SU-DHL-6 (cell line): ENCODE data around the gene ICE1.
"Not testable (repeated sequence)": the region's sequence is repeated elsewhere in the genome, so short reads cannot be mapped to it uniquely, and the experiment has no call there.

ENCODE experiments used
- H2AFZ ChIP-seq: fragments of 200-600 bp; sonication (generic); 2 replicates; pipeline ENCODE4 v1.6.1; 2014; ENCODE audit warnings: low read depth, mild to moderate bottlenecking, moderate library complexity, mixed read lengths, antibody characterized with exemption, low read length; ENCODE audit not compliant: severe bottlenecking
- H3F3A ChIP-seq: fragments of 200-600 bp; shearing (Covaris generic); 2 replicates; pipeline ENCODE4 v1.6.0; 2016; ENCODE audit warnings: antibody characterized with exemption, mild to moderate bottlenecking; ENCODE audit not compliant: insufficient read depth
- H3K27ac ChIP-seq: fragments of 200-600 bp; sonication (generic); 2 replicates; pipeline ENCODE4 v1.5.1; 2016; ENCODE audit warnings: low read depth, mild to moderate bottlenecking, low read length, moderate library complexity, mixed read lengths
- H3K27me3 ChIP-seq: fragments of 200-600 bp; sonication (generic), shearing (Covaris generic); 2 replicates; pipeline ENCODE4 v1.6.0; 2014; ENCODE audit warnings: mild to moderate bottlenecking, low read length
- H3K36me3 ChIP-seq: fragments of 200-600 bp; sonication (generic); 2 replicates; pipeline ENCODE4 v1.6.1; 2014; ENCODE audit warnings: mild to moderate bottlenecking, low read length, mixed read lengths
- H3K4me2 ChIP-seq: fragments of 300-600, 200-600 bp; shearing (Covaris generic), sonication (generic); 2 replicates; pipeline ENCODE4 v1.6.0; 2014; ENCODE audit warnings: low read length, low read depth, mild to moderate bottlenecking; ENCODE audit not compliant: poor library complexity, severe bottlenecking
- H3K4me3 ChIP-seq: fragments of 200-600 bp; sonication (generic); 2 replicates; pipeline ENCODE4 v1.5.1; 2014; ENCODE audit warnings: antibody characterized with exemption, low read length, mild to moderate bottlenecking, mixed read lengths; ENCODE audit not compliant: insufficient read depth, poor library complexity, severe bottlenecking
- H3K79me2 ChIP-seq: fragments of 200-600 bp; sonication (generic); 2 replicates; pipeline ENCODE4 v1.6.1; 2014; ENCODE audit warnings: mild to moderate bottlenecking, low read length, moderate library complexity; ENCODE audit not compliant: insufficient read depth
- H3K9ac ChIP-seq: fragments of 200-600 bp; sonication (generic); 2 replicates; pipeline ENCODE4 v1.7.0; 2014; ENCODE audit warnings: mild to moderate bottlenecking, low read length
- H3K9me2 ChIP-seq: fragments of 200-600 bp; sonication (generic); replicated peaks from 2 replicates; pipeline ENCODE4 v1.6.1; 2014; ENCODE audit warnings: low read length; ENCODE audit not compliant: insufficient read depth
- H3K9me3 ChIP-seq: fragments of 200-600 bp; sonication (generic); 2 replicates; pipeline ENCODE4 v1.6.1; 2014; ENCODE audit warnings: low read length, mixed read lengths; ENCODE audit not compliant: insufficient read depth
- H4K20me1 ChIP-seq: fragments of 200-600 bp; sonication (generic); 2 replicates; pipeline ENCODE4 v1.6.1; 2014; ENCODE audit warnings: low read depth, mild to moderate bottlenecking, antibody characterized with exemption, low read length, moderate library complexity, mixed read lengths
- CTCF ChIP-seq: fragments of 200-600 bp; sonication (generic); IDR thresholded peaks from one replicate; pipeline ENCODE4 v1.5.1; 2017; ENCODE audit warnings: antibody characterized with exemption, mild to moderate bottlenecking, low read length, moderate library complexity; ENCODE audit not compliant: insufficient read depth, poor library complexity, severe bottlenecking
- EZH2phosphoT487 ChIP-seq: fragments of 200-600 bp; sonication (generic), shearing (Covaris generic); conservative IDR thresholded peaks from 2 replicates; pipeline ENCODE4 v1.6.1; 2018; ENCODE audit warnings: mild to moderate bottlenecking, antibody characterized with exemption, low read length, moderate library complexity, mixed read lengths

ICE1 gene

GRCh38 chr5:5387192-5387591 lies 35.3 kb upstream of the ICE1 start:
- no peak overlapping the region for H2AFZ ChIP-seq
- H3F3A ChIP-seq = no peaks in the 10 kb centered on the region
- no peaks in the 10 kb centered on the region for H3K9me2 ChIP-seq
- no peaks in the 10 kb centered on the region for H3K36me3 ChIP-seq
- no peaks in the 10 kb centered on the region for H4K20me1 ChIP-seq
- no peak overlapping the region for H3K4me2 ChIP-seq
- no peak overlapping the region for H3K9ac ChIP-seq
- no peak overlapping the region for H3K4me3 ChIP-seq
- H3K79me2 ChIP-seq = no peaks in the 10 kb centered on the region
- H3K27ac ChIP-seq = no peak overlapping the region
- no peak for TF ChIP-seq CTCF
- TF ChIP-seq EZH2phosphoT487 = no peak
- no peaks in the 10 kb centered on the region for H3K9me3 ChIP-seq
- H3K27me3 ChIP-seq = no peaks in the 10 kb centered on the region

- no peak overlapping the region for H2AFZ ChIP-seq
Measured at GRCh38 chr5:5387777-5388176, 34.7 kb upstream of the ICE1 start.

GRCh38 chr5:5390121-5390869 lies 32.2 kb upstream of the ICE1 start:
- H3F3A ChIP-seq, H4K20me1 ChIP-seq, H3K9me3 ChIP-seq, H3K79me2 ChIP-seq, H3K4me3 ChIP-seq, H2AFZ ChIP-seq, H3K36me3 ChIP-seq, H3K27ac ChIP-seq, H3K9ac ChIP-seq, H3K27me3 ChIP-seq, H3K9me2 ChIP-seq, H3K4me2 ChIP-seq: not testable (repeated sequence)

More at GRCh38 chr5:5387777-5388176, 34.7 kb upstream of the ICE1 start:
- H3K36me3 ChIP-seq = no peaks in the 10 kb centered on the region
- no peaks in the 10 kb centered on the region for H3F3A ChIP-seq
- no peak overlapping the region for H3K4me2 ChIP-seq
- no peak overlapping the region for H3K27ac ChIP-seq
- H3K9ac ChIP-seq = no peak overlapping the region
- no peaks in the 10 kb centered on the region for H3K79me2 ChIP-seq
- no peaks in the 10 kb centered on the region for H3K27me3 ChIP-seq
- no peaks in the 10 kb centered on the region for H3K9me3 ChIP-seq
- H3K4me3 ChIP-seq = no peak overlapping the region
- TF ChIP-seq EZH2phosphoT487 (no peak), CTCF (no peak)
- H3K9me2 ChIP-seq = no peaks in the 10 kb centered on the region
- H4K20me1 ChIP-seq = no peaks in the 10 kb centered on the region

GRCh38 chr5:5392504-5392903 lies 30.0 kb upstream of the ICE1 start:
- H4K20me1 ChIP-seq, H3K27me3 ChIP-seq, H3K27ac ChIP-seq, H3K9ac ChIP-seq, H3F3A ChIP-seq, H3K36me3 ChIP-seq, H3K79me2 ChIP-seq, H3K9me3 ChIP-seq, H3K9me2 ChIP-seq, H2AFZ ChIP-seq, H3K4me3 ChIP-seq, H3K4me2 ChIP-seq: not testable (repeated sequence)

GRCh38 chr5:5394384-5394986 lies 28.0 kb upstream of the ICE1 start:
- not testable (repeated sequence) for H3K27me3 ChIP-seq, H4K20me1 ChIP-seq, H3K36me3 ChIP-seq, H3K79me2 ChIP-seq, H3K27ac ChIP-seq, H3F3A ChIP-seq, H3K9me3 ChIP-seq, H2AFZ ChIP-seq, H3K9me2 ChIP-seq, H3K4me2 ChIP-seq, H3K9ac ChIP-seq, H3K4me3 ChIP-seq

- H3K27ac ChIP-seq, H3K9ac ChIP-seq, H3K27me3 ChIP-seq, H3K79me2 ChIP-seq, H3K9me3 ChIP-seq, H3K9me2 ChIP-seq, H3K4me3 ChIP-seq, H3K4me2 ChIP-seq, H3F3A ChIP-seq, H4K20me1 ChIP-seq, H2AFZ ChIP-seq, H3K36me3 ChIP-seq: not testable (repeated sequence)
Measured at GRCh38 chr5:5395093-5395492, 27.4 kb upstream of the ICE1 start.
